Smooth muscle cell (in vitro differentiated cells): ENCODE data around the gene IDS. TPM values are rescaled to one million over a fixed set of nuclear protein-coding genes. Genes with fewer than 3 reads are reported as not detected.
A peak's percentile ranks its signal among the peaks of the same experiment; 100 is the strongest.

Experiments used
- DNase-seq: peaks from one replicate; lab custom pipeline; 2025; ENCODE audit not compliant: unreplicated experiment; lab: John Stamatoyannopoulos, UW
- H2AFZ ChIP-seq: fragments of 200-600 bp; sonication (generic); 2 replicates; pipeline ENCODE4 v1.6.0; 2016; ENCODE audit warnings: antibody characterized with exemption, low read depth, mild to moderate bottlenecking
- H3F3A ChIP-seq: fragments of 200-600 bp; sonication (generic); 2 replicates; pipeline ENCODE4 v1.6.0; 2017; ENCODE audit warnings: antibody characterized with exemption, low read depth
- H3K27ac ChIP-seq: fragments of 200-600 bp; sonication (generic); 2 replicates; pipeline ENCODE4 v1.5.1; 2016; ENCODE audit warnings: low read depth, mild to moderate bottlenecking
- H3K27me3 ChIP-seq: fragments of 200-600 bp; sonication (generic); 2 replicates; pipeline ENCODE4 v1.6.1; 2016; ENCODE audit warnings: low read depth, mild to moderate bottlenecking
- H3K36me3 ChIP-seq: fragments of 200-600 bp; sonication (generic); 2 replicates; pipeline ENCODE4 v1.5.1; 2016; ENCODE audit warnings: low read depth
- H3K4me1 ChIP-seq: fragments of 200-600 bp; sonication (generic); 2 replicates; pipeline ENCODE4 v1.5.1; 2016; ENCODE audit warnings: low read depth
- H3K4me2 ChIP-seq: fragments of 200-600 bp; sonication (generic); 2 replicates; pipeline ENCODE4 v1.6.0; 2016; ENCODE audit warnings: mild to moderate bottlenecking
- H3K4me3 ChIP-seq: fragments of 200-600 bp; sonication (generic); 2 replicates; pipeline ENCODE4 v1.5.1; 2016; ENCODE audit warnings: mild to moderate bottlenecking
- H3K79me2 ChIP-seq: fragments of 200-600 bp; sonication (generic); 2 replicates; pipeline ENCODE4 v1.6.0; 2016; ENCODE audit warnings: low read depth, mild to moderate bottlenecking
- H3K9ac ChIP-seq: fragments of 200-600 bp; sonication (generic); 2 replicates; pipeline ENCODE4 v1.6.0; 2016; ENCODE audit warnings: low read depth
- H3K9me3 ChIP-seq: fragments of 200-600 bp; sonication (generic); replicated peaks from 2 replicates; pipeline ENCODE4 v1.5.1; 2016; ENCODE audit warnings: low read depth
- H4K20me1 ChIP-seq: fragments of 200-600 bp; sonication (generic); 2 replicates; pipeline ENCODE4 v1.6.0; 2016; ENCODE audit warnings: low read depth
- CTCF ChIP-seq: fragments of 200-600 bp; sonication (generic); IDR thresholded peaks from 2 replicates; pipeline ENCODE4 v1.5.1; 2017; ENCODE audit warnings: borderline replicate concordance, mild to moderate bottlenecking, antibody characterized with exemption; ENCODE audit not compliant: insufficient read depth, poor library complexity, severe bottlenecking
- WGBS: methylation state at CpG from one replicate; pipeline ENCODE4 v1.1.7; 2016; ENCODE audit warnings: low lambda C conversion rate; 5-methylcytosine and 5-hydroxymethylcytosine counted together
- polyA plus RNA-seq: library from polyadenylated mRNA; unstranded; fragments of >200 nt; fragmentation: Nextera tagmentation; extraction: Ambion mirVana; gene quantifications from 2 replicates; pipeline ENCODE4 v1.2.1, GENCODE V29; 2016
- total RNA-seq: library from RNA; depleted of rRNA; stranded (reverse); fragments of >200 nt; gene quantifications from 2 replicates; pipeline ENCODE4 v1.2.3, GENCODE V29; 2014

IDS gene
- total and polyA plus RNA-seq, 2 experiments from 2014 or later, result 70.5 to 111 TPM

GRCh38 chrX:149495573-149496071 lies 9.5 kb downstream of the IDS start:
- Histone ChIP-seq H3K27ac (peak overlapping the region; percentile 78), H3K36me3 (peaks cover under 1% of the 10 kb centered on the region)
- no peak for DNase-seq

GRCh38 chrX:149494844-149495565 lies 10.1 kb downstream of the IDS start:
- Histone ChIP-seq H3K27me3 (no peaks in the 10 kb centered on the region), H2AFZ (no peak overlapping the region), H4K20me1 (peaks cover 35% of the 10 kb centered on the region), H3K4me2 (no peak overlapping the region), H3K4me3 (no peak overlapping the region), H3K4me1 (no peaks in the 10 kb centered on the region), H3K27ac (peak overlapping the region; percentile 78), H3K9ac (peak overlapping the region; percentile 41), H3F3A (no peaks in the 10 kb centered on the region), H3K36me3 (no peaks in the 10 kb centered on the region), H3K9me3 (no peaks in the 10 kb centered on the region), H3K79me2 (no peaks in the 10 kb centered on the region)
- DNase-seq, result no peak
- TF ChIP-seq CTCF, result no peak
- 60% methylated on average over 4 of the region's 4 CpGs for WGBS

More at GRCh38 chrX:149495573-149496071, 9.5 kb downstream of the IDS start:
- H4K20me1 ChIP-seq, result peaks cover 35% of the 10 kb centered on the region
- no peaks in the 10 kb centered on the region for H3K27me3 ChIP-seq
- H2AFZ ChIP-seq, result no peak overlapping the region
- H3K4me3 ChIP-seq, result no peak overlapping the region
- WGBS, result 61% methylated on average over 5 of the region's 5 CpGs
- no peak for TF ChIP-seq CTCF
- H3K9ac ChIP-seq, result no peak overlapping the region
- H3F3A ChIP-seq, result no peaks in the 10 kb centered on the region
- no peaks in the 10 kb centered on the region for H3K9me3 ChIP-seq
- no peak overlapping the region for H3K4me2 ChIP-seq
- H3K79me2 ChIP-seq, result no peaks in the 10 kb centered on the region
- no peaks in the 10 kb centered on the region for H3K4me1 ChIP-seq

GRCh38 chrX:149493567-149494562 lies 11.2 kb downstream of the IDS start:
- Histone ChIP-seq H4K20me1 (peaks cover 35% of the 10 kb centered on the region), H3K4me2 (no peak overlapping the region), H3K27me3 (no peaks in the 10 kb centered on the region), H3K36me3 (no peaks in the 10 kb centered on the region), H3K4me3 (no peak overlapping the region), H3K4me1 (no peaks in the 10 kb centered on the region), H3K9ac (no peak overlapping the region), H2AFZ (no peak overlapping the region), H3K27ac (peak overlapping the region; percentile 78), H3K9me3 (no peaks in the 10 kb centered on the region), H3K79me2 (no peaks in the 10 kb centered on the region), H3F3A (no peaks in the 10 kb centered on the region)
- TF ChIP-seq CTCF, result no peak
- DNase-seq, result no peak
- 74% methylated on average over 13 of the region's 13 CpGs for WGBS
